Stimulated activated CD4-positive, alpha-beta T cell treated with anti-CD3 and anti-CD28 coated beads, Interleukin-15, amount 100 ng/mL, for 1 hour (primary cell): Measurements from ENCODE around the gene DGKA.

Experiments
- DNase-seq, 2 donors: peaks; one replicate each; pipeline ENCODE4 v3.0.0-alpha.2; 2020; ENCODE audit warnings: low read depth in 1 of 2, low spot score in 1 of 2

The DGKA gene

GRCh38 chr12:55931317-55931779 is 386 bp downstream of the DGKA start:
- DNase-seq: no peak

- no peak for DNase-seq
These were observed 1.0 kb downstream of the DGKA start for GRCh38 chr12:55931780-55932550.

GRCh38 chr12:55932551-55932910 is 1.6 kb downstream of the DGKA start:
- DNase-seq: peak in 1 of 2 donors; percentile 38

GRCh38 chr12:55933169-55933798 is 2.3 kb downstream of the DGKA start:
- DNase-seq: no peak

GRCh38 chr12:55933799-55934742 is 3.1 kb downstream of the DGKA start:
- DNase-seq: no peak

- no peak for DNase-seq
These were observed 3.8 kb downstream of the DGKA start for GRCh38 chr12:55934773-55935172.

- DNase-seq: no peak
These were observed 4.8 kb downstream of the DGKA start for GRCh38 chr12:55935738-55936151.

- no peak for DNase-seq
These were observed 7.0 kb downstream of the DGKA start for GRCh38 chr12:55937981-55938380.

- DNase-seq: no peak
These were observed 8.0 kb downstream of the DGKA start for GRCh38 chr12:55938826-55939501.

- DNase-seq: peak; percentile 61 to 65
These were observed 9.2 kb downstream of the DGKA start for GRCh38 chr12:55940065-55940732.

GRCh38 chr12:55942055-55942454 is 11.1 kb downstream of the DGKA start:
- no peak for DNase-seq

GRCh38 chr12:55942577-55943136 is 11.7 kb downstream of the DGKA start:
- no peak for DNase-seq

- DNase-seq: no peak
These were observed 15.6 kb downstream of the DGKA start for GRCh38 chr12:55946553-55946952.

- no peak for DNase-seq
These were observed 24.4 kb downstream of the DGKA start for GRCh38 chr12:55955344-55955743.

- peak in 1 of 2 donors; percentile 35 for DNase-seq
These were observed 25.0 kb downstream of the DGKA start for GRCh38 chr12:55955800-55956508.

GRCh38 chr12:55957106-55957859 is 26.3 kb downstream of the DGKA start:
- no peak for DNase-seq

GRCh38 chr12:55963760-55964159 is 32.8 kb downstream of the DGKA start:
- no peak for DNase-seq

- no peak for DNase-seq
These were observed 34.3 kb downstream of the DGKA start for GRCh38 chr12:55965240-55965639.

GRCh38 chr12:55965941-55966407 is 35.0 kb downstream of the DGKA start, which contains the start of gene PMEL:
TSS of gene PMEL (minus strand) at chr12:55966042. CDS start at chr12:55966011, 31 bp downstream.
- DNase-seq: no peak
